BE2C (cell line): ENCODE data around the gene COX5B. TPM values are rescaled to one million over a fixed set of nuclear protein-coding genes. Genes with fewer than 3 reads are reported as not detected.
"Not testable (repeated sequence)": the region's sequence is repeated elsewhere in the genome, so short reads cannot be mapped to it uniquely, and the experiment has no call there.

Source experiments
- DNase-seq: peaks from one replicate; pipeline ENCODE4 v3.0.0-alpha.2; 2020
- H3K27me3 ChIP-seq: fragments of 250-450 bp; sonication (Bioruptor Pico); 2 replicates; pipeline ENCODE4 v1.5.1; 2020; ENCODE audit warnings: mild to moderate bottlenecking
- H3K36me3 ChIP-seq: fragments of 250-450 bp; sonication (Bioruptor Pico); 2 replicates; pipeline ENCODE4 v1.5.1; 2020; ENCODE audit warnings: mild to moderate bottlenecking
- H3K4me1 ChIP-seq: fragments of 250-450 bp; sonication (Bioruptor Pico); 2 replicates; pipeline ENCODE4 v1.5.1; 2020
- H3K4me3 ChIP-seq: 2 replicates; pipeline ENCODE4 v1.5.1; 2011; ENCODE audit warnings: low read depth, low read length
- H3K9me3 ChIP-seq: fragments of 250-450 bp; sonication (Bioruptor Pico); 2 replicates; pipeline ENCODE4 v1.5.1; 2020
- polyA plus RNA-seq: library from polyadenylated mRNA; unstranded; fragments of >200 nt; gene quantifications from one replicate; pipeline ENCODE4 v1.2.1, GENCODE V29; 2012; ENCODE audit warnings: low read depth, missing spikeins; ENCODE audit not compliant: insufficient read length, insufficient read depth
- TF ChIP-seq, protein P1 (sequence below): IDR thresholded peaks from 2 replicates; pipeline ENCODE4 v1.5.1; 2012; ENCODE audit warnings: mild to moderate bottlenecking, low read depth, low read length

COX5B gene, protein sequence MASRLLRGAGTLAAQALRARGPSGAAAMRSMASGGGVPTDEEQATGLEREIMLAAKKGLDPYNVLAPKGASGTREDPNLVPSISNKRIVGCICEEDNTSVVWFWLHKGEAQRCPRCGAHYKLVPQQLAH
- 390 TPM for polyA plus RNA-seq

DNA sequence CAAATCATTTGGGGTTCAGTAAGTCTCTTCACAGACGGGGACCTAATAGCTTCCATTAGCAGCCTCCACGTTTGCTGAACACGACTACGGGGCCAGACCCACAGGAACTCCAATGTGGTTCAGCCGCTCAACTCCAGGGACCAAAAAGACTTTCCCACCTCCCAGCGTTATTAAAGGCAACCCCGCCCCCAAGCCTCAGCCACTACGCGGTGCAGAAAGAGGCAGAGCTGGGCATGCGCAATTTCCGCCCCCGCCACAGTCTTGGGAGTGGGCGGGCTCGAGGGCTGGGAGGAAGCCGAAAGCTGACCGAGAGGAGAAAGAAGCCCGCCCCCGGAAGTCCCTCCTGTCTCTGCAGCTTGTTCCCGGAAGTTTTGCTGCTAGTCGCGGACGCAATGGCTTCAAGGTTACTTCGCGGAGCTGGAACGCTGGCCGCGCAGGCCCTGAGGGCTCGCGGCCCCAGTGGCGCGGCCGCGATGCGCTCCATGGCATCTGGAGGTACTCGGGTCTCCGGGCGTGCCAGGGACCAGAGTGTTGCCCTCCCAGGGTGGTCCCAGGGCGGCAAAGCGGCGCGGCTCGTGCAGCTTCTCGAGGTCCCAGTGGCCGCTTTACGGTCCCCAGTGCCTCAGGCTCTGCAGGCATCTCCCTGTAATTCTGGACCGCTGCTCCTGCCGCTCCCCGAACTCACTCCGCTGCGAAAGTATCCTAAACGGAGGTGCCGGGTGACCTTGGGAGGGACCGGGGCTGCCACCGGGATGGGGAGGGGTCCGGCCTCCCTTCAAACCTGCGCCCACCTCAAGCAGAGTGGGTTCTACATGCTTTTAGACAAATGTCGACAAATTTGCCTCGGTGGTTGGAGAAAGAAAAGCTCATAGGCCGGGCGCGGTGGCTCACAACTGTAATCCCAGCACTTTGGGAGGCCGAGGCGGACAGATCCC lies at the start of gene COX5B:
TSS of gene COX5B (plus strand) at position 368 of the 935 bp plus-strand sequence. CDS start at position 393, 25 bp downstream.
- H3K27me3 ChIP-seq = no peaks in the 10 kb centered on the region
- peak; percentile 93 for DNase-seq
- TF ChIP-seq, protein P1, sequence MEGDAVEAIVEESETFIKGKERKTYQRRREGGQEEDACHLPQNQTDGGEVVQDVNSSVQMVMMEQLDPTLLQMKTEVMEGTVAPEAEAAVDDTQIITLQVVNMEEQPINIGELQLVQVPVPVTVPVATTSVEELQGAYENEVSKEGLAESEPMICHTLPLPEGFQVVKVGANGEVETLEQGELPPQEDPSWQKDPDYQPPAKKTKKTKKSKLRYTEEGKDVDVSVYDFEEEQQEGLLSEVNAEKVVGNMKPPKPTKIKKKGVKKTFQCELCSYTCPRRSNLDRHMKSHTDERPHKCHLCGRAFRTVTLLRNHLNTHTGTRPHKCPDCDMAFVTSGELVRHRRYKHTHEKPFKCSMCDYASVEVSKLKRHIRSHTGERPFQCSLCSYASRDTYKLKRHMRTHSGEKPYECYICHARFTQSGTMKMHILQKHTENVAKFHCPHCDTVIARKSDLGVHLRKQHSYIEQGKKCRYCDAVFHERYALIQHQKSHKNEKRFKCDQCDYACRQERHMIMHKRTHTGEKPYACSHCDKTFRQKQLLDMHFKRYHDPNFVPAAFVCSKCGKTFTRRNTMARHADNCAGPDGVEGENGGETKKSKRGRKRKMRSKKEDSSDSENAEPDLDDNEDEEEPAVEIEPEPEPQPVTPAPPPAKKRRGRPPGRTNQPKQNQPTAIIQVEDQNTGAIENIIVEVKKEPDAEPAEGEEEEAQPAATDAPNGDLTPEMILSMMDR = no peak
- H3K4me1 ChIP-seq = no peaks in the 10 kb centered on the region; the same call in 1 of the 2 replicates
- H3K9me3 ChIP-seq = no peaks in the 10 kb centered on the region
- peaks cover 12% of the 10 kb centered on the region for H3K36me3 ChIP-seq
- peak within 1 kb of the TSS; percentile 81 for H3K4me3 ChIP-seq

DNA sequence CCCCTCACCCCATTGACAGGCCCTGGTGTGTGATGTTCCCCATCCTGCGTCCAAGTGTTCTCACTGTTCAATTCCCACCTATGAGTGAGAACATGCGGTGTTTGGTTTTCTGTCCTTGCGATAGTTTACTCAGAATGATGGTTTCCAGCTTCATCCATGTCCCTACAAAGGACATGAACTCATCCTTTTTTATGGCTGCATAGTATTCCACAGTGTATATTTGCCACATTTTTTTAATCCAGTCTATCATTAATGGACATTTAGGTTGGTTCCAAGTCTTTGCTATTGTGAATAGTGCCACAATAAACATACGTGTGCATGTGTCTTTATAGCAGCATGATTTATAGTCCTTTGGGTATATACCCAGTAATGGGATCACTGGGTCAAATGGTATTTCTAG lies 49.7 kb upstream of the COX5B start:
- H3K4me3 ChIP-seq, H3K9me3 ChIP-seq: not testable (repeated sequence)

DNA sequence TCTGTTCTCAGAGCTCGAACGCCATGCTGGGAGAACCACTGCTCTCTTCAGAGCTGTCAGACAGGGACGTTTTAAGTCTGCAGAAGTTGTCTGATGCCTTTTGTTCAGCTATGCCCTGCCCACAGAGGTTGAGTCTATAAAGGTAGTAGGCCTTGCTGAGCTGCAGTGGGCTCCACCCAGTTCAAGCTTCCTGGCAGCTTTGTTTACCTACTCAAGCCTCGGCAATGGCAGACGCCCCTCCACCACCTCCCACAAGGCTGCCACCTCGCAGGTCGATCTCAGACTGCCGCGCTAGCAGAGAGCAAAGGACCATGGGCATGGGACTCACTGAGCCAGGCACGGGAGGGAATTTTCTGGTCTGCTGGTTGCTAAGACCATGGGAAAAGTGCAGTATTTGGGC lies 44.3 kb upstream of the COX5B start:
- not testable (repeated sequence) for H3K36me3 ChIP-seq, H3K27me3 ChIP-seq, DNase-seq, H3K9me3 ChIP-seq, H3K4me1 ChIP-seq, H3K4me3 ChIP-seq

More for the DNA sequence above, 49.7 kb upstream of the COX5B start:
- not testable (repeated sequence) for DNase-seq, H3K36me3 ChIP-seq, H3K27me3 ChIP-seq, H3K4me1 ChIP-seq

DNA sequence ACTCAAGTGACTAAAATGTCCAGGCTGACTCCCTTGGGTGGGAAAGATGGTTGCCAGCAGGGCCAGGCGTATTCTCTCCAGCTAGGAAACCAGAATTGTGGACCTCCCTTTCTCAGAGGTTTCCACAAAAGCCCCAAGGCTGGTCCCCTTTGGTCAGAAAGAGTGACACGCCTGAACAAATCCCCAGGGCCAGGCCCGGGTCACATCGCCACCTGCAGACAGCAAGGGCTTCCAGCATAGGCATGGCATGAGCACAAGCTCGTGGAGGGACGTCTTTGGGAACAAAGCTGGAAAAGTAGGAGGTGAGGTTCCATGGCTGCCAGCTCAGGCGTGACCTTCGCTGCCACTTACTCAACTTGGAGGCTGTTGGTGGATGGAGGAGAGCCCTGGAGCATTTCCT lies 40.8 kb upstream of the COX5B start:
- not testable (repeated sequence) for H3K4me1 ChIP-seq, H3K4me3 ChIP-seq, DNase-seq, H3K27me3 ChIP-seq, H3K36me3 ChIP-seq, H3K9me3 ChIP-seq

DNA sequence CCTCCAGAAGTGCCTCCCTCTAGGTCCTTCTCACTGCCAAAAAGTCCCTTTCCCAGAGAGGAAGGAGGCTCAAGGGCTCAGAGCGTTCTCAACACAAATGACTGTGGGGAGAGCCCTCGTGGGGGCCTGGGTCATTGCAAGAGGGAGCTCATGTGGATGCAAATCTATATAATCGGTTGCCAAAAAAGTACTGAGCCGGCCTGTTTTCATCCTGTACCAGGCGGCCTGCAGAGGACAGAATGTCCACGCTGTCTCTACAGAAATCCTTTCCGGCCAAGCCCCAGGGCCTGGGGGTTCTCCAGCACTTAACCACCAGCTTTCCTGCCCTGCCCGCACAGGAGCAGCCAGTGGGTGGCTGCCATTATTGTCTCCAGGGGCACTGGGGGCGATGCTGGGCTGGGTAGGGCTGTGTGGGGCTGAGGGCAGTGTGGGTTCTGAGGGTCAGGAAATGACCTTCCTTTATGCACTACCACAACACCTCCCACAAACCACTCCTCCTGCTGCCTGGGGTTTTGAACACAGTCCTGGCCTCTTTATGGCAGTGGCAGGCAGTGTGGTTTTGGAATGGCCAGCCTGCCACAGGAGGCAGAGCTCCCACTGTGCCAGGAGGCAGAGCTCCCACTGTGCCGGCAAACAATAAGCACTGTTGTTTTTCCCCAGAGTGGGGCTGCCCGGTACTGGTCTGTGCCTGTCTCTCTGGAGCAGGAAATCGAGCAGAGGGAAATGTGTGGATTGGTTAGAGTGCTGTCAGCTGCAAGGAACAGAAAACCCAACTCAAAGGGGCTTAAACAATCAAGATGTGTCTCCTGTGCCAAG lies 40.1 kb upstream of the COX5B start:
- not testable (repeated sequence) for H3K36me3 ChIP-seq, DNase-seq, H3K4me3 ChIP-seq, H3K4me1 ChIP-seq, H3K27me3 ChIP-seq, H3K9me3 ChIP-seq

DNA sequence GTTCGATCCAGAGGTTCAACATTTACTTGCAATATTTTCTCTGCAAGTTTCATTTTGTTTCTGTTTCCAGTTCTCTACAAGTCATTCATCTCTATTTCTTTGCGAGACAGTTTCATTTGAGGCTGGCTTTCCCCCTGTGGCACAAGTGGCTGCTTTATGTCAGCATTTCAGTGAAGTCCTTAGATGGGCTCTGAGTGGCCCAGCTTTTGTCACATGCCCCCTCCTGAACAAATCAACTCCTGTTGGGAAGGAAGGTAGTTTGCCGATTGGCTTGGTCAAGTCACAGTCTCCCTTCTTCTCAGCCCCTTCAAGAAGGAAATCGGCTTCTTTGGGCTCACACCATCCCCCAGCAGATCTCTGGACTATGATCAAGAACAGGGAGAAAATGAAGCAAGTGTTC lies 37.1 kb upstream of the COX5B start:
- H3K36me3 ChIP-seq, H3K9me3 ChIP-seq, H3K4me3 ChIP-seq, DNase-seq, H3K27me3 ChIP-seq, H3K4me1 ChIP-seq: not testable (repeated sequence)

DNA sequence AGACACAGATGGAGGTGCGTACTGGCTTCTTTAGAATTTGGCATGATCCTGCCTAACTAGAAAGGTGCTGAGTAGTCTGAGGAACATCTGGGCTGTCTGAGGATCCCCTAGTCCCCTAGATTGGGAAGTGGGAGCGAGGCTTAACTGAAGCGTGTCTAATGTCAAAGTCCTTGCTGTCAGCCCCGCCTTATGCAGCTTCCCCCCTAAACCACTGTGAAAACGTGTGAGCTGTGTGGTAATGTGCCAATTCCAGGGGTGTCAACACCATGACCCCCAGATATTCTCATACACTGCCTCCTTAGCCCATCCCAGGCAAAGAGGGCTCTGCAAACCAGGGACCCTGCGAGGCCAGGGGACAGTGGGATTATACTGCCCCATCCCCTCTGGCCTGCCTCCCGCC lies 34.0 kb upstream of the COX5B start:
- not testable (repeated sequence) for H3K4me1 ChIP-seq, H3K9me3 ChIP-seq, H3K4me3 ChIP-seq, H3K36me3 ChIP-seq, H3K27me3 ChIP-seq, DNase-seq

DNA sequence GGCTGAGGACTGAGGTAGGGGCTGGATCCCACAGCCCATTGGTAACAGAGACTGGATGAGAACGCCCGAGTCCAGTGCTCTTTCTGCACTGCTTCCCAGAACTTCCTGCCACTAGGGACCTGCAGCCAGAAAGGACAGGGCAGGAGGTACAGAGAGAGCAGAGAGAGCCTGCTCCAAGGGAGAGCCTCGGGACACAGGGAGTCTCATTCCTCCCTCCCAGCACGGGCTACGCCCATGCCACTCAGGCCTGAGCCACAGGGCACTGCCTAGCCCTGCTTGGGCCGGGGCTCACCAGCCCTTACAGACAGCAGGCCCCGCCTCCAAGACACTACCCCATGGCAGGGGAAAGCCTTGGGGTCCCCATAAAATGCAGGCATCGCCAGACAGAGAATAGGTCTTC lies 30.1 kb upstream of the COX5B start:
- H3K4me3 ChIP-seq = not testable (repeated sequence)

DNA sequence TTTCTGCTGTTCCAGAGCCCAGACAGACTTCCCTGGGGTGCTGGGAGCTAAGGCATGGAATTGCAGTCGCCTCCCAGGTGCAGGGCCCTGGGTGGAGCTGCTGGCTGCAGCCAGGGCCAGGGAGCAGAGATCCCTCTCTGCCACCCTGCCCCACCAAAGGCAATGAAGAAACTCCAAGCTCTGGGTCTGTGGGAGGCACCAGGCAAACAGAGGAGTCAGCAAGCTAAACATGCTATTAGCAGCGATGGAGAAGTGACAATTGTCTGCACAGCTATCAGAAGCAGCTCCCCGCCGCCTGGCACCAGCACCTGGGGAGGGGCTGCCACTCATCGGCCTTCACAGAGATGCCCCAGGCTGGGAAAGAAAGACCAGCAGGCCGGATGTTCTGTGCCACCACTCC lies 28.0 kb upstream of the COX5B start:
- Histone ChIP-seq H3K27me3 (no peaks in the 10 kb centered on the region), H3K36me3 (no peaks in the 10 kb centered on the region), H3K4me1 (no peaks in the 10 kb centered on the region), H3K4me3 (no peak overlapping the region), H3K9me3 (no peaks in the 10 kb centered on the region)
- TF ChIP-seq, protein P1 = no peak
- no peak for DNase-seq

More for the DNA sequence above, 30.1 kb upstream of the COX5B start:
- not testable (repeated sequence) for H3K36me3 ChIP-seq, H3K4me1 ChIP-seq, DNase-seq, H3K9me3 ChIP-seq, H3K27me3 ChIP-seq

DNA sequence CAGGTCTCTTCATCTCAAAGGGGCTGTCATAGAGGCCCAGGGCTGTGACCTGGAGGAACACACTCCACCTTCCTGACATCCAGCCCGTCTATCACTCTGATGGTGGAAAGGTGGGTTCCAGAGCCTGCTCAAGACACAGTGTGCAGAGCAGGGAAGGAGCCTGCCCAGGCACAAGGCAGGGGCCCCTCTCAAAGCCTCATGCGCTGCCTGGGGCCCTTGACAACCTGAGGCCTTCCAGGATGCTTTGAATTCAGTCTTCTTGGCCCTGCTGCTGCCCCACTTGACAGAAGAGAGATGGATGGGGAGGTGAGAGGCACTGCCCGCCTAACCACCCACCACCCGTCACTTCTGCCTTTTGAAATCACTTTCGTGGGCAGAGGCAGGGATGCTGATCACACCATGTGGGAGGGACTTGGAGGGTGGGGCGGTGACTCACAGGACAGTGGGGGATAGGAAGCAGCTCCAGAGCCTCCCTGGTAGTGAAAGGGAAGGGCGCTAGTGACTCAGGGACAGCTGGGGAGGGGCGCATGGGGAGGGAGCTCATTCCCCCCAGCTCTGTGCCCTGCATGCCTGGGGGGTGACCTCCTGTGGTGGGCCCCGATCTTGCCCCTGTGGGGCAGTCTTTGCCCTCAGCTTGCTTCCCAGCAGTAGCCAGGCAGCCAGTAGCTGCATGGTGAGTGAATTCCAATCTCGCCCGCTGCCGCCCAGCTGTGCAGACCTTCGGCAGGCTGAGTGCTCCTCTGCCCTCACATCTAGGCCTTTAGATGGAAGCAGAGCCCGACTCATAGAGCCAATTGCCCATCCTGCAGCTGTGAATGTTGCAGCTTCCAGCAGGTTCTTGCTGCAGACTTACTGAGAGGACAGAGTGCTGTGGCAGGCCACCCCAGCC lies 26.7 kb upstream of the COX5B start:
- not testable (repeated sequence) for DNase-seq, H3K4me3 ChIP-seq, H3K4me1 ChIP-seq, H3K9me3 ChIP-seq, H3K36me3 ChIP-seq, H3K27me3 ChIP-seq

DNA sequence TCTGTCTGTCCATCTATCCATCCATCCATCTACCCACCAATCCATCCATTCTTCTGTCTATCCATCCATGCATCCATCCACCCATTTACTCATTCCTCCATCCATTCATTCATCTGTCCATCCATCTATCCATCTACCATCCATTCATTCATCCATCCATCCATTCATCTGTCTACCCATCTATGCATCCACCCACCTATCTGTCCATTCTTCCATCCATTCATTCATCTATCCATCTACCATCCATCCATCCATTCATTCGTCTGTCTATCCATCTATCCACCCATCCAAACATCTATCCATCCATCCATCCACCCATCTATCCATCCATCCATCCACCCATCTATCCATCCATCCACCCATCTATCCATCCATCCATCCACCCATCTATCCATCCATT lies 25.4 kb upstream of the COX5B start:
- not testable (repeated sequence) for H3K4me1 ChIP-seq, DNase-seq, H3K27me3 ChIP-seq, H3K4me3 ChIP-seq, H3K36me3 ChIP-seq, H3K9me3 ChIP-seq

DNA sequence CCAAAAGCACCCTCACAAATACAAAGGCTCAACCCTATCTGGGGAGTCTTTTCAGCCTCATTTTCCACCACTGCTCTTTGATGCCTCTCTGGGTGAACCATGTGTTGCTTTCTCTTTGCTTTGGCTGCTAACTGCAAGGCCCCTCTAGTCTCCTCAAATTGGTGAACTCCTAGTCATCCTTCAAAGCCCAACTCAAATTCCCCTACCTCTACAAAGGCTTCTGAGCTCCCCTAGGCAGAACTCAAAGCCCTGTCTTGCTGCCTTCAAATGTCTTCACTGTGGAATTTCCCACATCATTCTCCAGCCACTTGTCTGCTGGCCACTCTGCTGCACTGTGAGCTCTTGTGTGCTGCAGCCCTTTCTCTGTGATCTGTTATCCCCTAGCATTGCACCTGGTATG lies 22.9 kb upstream of the COX5B start:
- not testable (repeated sequence) for H3K4me1 ChIP-seq, H3K27me3 ChIP-seq, DNase-seq, H3K36me3 ChIP-seq, H3K9me3 ChIP-seq, H3K4me3 ChIP-seq
